ENCODE data around the gene SLC27A5. TPM values are rescaled to one million over a fixed set of nuclear protein-coding genes. Genes with fewer than 3 reads are reported as not detected.
"Not testable (repeated sequence)": the region's sequence is repeated elsewhere in the genome, so short reads cannot be mapped to it uniquely, and the experiment has no call there.

Gene SLC27A5
- total RNA-seq, 1 experiment from 2014 or later, result 24.9 TPM

DNA sequence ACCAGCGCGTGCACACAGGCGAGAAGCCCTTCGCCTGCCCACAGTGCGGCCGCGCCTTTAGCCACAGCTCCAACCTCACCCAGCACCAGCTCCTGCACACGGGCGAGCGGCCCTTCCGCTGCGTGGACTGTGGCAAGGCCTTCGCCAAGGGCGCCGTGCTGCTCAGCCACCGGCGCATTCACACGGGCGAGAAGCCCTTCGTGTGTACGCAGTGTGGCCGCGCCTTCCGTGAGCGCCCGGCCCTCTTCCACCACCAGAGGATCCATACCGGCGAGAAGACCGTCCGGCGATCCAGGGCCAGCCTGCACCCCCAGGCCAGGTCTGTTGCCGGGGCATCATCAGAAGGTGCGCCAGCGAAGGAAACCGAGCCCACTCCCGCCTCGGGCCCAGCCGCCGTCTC lies 40.1 kb downstream of the SLC27A5 start:
- no TSS peak for BruUV-seq (replicated peaks)
- no peak overlapping the region for H3K4me3 ChIP-seq (ENCODE audit: low read depth, low read length, poor library complexity, severe bottlenecking)
- no peak for TF ChIP-seq EZH2 (IDR thresholded peaks at IDR 0.05; ENCODE audit: borderline replicate concordance, low read depth, low read length, poor library complexity, severe bottlenecking)
- TF ChIP-seq, protein P1, sequence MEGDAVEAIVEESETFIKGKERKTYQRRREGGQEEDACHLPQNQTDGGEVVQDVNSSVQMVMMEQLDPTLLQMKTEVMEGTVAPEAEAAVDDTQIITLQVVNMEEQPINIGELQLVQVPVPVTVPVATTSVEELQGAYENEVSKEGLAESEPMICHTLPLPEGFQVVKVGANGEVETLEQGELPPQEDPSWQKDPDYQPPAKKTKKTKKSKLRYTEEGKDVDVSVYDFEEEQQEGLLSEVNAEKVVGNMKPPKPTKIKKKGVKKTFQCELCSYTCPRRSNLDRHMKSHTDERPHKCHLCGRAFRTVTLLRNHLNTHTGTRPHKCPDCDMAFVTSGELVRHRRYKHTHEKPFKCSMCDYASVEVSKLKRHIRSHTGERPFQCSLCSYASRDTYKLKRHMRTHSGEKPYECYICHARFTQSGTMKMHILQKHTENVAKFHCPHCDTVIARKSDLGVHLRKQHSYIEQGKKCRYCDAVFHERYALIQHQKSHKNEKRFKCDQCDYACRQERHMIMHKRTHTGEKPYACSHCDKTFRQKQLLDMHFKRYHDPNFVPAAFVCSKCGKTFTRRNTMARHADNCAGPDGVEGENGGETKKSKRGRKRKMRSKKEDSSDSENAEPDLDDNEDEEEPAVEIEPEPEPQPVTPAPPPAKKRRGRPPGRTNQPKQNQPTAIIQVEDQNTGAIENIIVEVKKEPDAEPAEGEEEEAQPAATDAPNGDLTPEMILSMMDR (conservative IDR thresholded peaks at IDR 0.05; ENCODE audit: low read depth, low read length), result no peak
- no peaks in the 10 kb centered on the region for H3K27me3 ChIP-seq (replicated peaks; ENCODE audit: insufficient read depth, low read depth, low read length, poor library complexity)
- CTCF ChIA-PET, result no interaction called here
- intact Hi-C loops (cut with micrococcal nuclease; ENCODE audit: unreplicated experiment), result no loop called here
- POLR2A ChIA-PET (ENCODE audit: low non-redundant PET), result no interaction called here
- DNase-seq (ENCODE audit: low spot score), result no peak
- no peak overlapping the region for H3K27ac ChIP-seq (ENCODE audit: low read depth, low read length, poor library complexity, severe bottlenecking)
- no peaks in the 10 kb centered on the region for H3K9me3 ChIP-seq (ENCODE audit: low read depth, low read length, poor library complexity, severe bottlenecking)
- peaks cover 4% of the 10 kb centered on the region for H3K4me1 ChIP-seq (ENCODE audit: insufficient read depth, low read length, poor library complexity, severe bottlenecking)
- no peaks in the 10 kb centered on the region for H3K36me3 ChIP-seq (ENCODE audit: insufficient read depth, low read length, poor library complexity, severe bottlenecking)

DNA sequence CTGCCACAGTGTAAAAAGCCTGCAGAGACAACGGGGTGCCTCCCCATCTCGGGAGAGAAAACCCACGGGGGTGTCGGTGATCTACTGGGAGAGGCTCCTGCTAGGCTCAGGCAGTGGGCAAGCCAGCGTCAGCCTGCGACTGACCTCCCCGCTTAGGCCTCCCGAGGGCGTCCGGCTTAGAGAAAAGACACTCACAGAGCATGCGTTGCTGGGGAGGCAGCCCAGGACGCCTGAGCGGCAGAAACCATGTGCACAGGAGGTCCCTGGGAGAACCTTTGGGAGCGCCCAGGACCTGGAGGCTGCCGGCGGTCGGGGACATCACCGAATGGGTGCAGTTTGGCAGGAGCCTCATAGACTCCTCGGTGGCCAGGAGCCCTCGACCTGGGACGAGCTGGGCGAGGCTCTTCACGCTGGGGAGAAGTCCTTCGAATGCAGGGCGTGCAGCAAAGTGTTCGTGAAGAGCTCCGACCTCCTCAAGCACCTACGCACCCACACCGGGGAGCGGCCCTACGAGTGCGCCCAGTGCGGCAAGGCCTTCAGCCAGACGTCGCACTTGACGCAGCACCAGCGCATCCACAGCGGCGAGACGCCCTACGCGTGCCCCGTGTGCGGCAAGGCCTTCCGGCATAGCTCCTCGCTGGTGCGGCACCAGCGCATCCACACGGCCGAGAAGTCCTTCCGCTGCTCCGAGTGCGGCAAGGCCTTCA lies 40.8 kb downstream of the SLC27A5 start:
- H3K27me3 ChIP-seq (replicated peaks; ENCODE audit: insufficient read depth, low read depth, low read length, poor library complexity); BruUV-seq (replicated peaks); H3K27ac ChIP-seq (ENCODE audit: low read depth, low read length, poor library complexity, severe bottlenecking); POLR2A ChIA-PET (ENCODE audit: low non-redundant PET); CTCF ChIA-PET; DNase-seq (ENCODE audit: low spot score); H3K4me3 ChIP-seq (ENCODE audit: low read depth, low read length, poor library complexity, severe bottlenecking); H3K36me3 ChIP-seq (ENCODE audit: insufficient read depth, low read length, poor library complexity, severe bottlenecking); H3K9me3 ChIP-seq (ENCODE audit: low read depth, low read length, poor library complexity, severe bottlenecking); intact Hi-C loops (cut with micrococcal nuclease; ENCODE audit: unreplicated experiment); H3K4me1 ChIP-seq (ENCODE audit: insufficient read depth, low read length, poor library complexity, severe bottlenecking): not testable (repeated sequence)

DNA sequence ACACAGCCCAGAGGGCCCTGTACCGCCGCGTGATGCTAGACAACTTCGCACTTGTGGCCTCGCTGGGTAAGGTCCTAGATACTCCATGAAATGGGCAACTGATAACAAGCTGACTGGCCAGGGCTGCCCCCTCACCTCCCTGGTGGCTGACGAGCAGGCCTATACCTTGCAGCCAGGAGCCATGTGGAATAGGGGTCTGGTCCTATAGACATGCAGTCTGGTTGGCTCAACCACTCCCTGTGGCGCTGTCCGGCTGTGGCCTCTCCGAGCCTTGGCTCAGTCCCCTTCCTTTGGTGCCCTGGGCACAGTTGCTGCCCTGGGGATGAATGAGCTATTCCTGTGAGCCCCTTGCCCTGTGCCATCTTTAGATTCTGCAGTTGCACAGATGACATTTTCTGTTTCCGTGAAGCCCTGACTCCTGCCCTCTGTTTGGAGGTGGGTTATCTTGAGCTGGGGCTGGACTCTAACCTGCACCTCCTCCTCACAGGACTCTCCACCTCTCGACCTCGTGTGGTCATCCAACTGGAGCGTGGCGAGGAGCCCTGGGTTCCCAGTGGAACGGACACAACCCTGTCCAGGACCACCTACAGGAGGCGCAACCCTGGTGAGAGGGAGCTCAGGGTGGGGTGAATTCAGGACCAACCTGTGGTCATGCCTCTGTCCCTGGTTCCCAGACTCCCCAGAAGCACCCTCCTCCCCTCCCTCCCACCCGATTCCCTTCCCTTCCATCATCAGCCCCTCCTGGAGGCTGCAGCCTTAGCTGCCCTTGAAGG lies 42.4 kb downstream of the SLC27A5 start:
- DNase-seq (ENCODE audit: low spot score), result no peak
- H3K4me1 ChIP-seq (ENCODE audit: insufficient read depth, low read length, poor library complexity, severe bottlenecking), result no peaks in the 10 kb centered on the region
- H3K9me3 ChIP-seq (ENCODE audit: low read depth, low read length, poor library complexity, severe bottlenecking), result no peaks in the 10 kb centered on the region
- ChIA-PET CTCF (no interaction called here), POLR2A (ENCODE audit: low non-redundant PET) (no interaction called here)
- no peak overlapping the region for H3K27ac ChIP-seq (ENCODE audit: low read depth, low read length, poor library complexity, severe bottlenecking)
- intact Hi-C loops (cut with micrococcal nuclease; ENCODE audit: unreplicated experiment), result no loop called here
- H3K36me3 ChIP-seq (ENCODE audit: insufficient read depth, low read length, poor library complexity, severe bottlenecking), result no peaks in the 10 kb centered on the region
- no peak for TF ChIP-seq EZH2 (IDR thresholded peaks at IDR 0.05; ENCODE audit: borderline replicate concordance, low read depth, low read length, poor library complexity, severe bottlenecking)
- TF ChIP-seq, protein P1 (conservative IDR thresholded peaks at IDR 0.05; ENCODE audit: low read depth, low read length), result no peak
- H3K4me3 ChIP-seq (ENCODE audit: low read depth, low read length, poor library complexity, severe bottlenecking), result no peak overlapping the region
- no TSS peak for BruUV-seq (replicated peaks)
- no peaks in the 10 kb centered on the region for H3K27me3 ChIP-seq (replicated peaks; ENCODE audit: insufficient read depth, low read depth, low read length, poor library complexity)

Data from A673 (cell line).